Stimulated activated naive CD8-positive, alpha-beta T cell treated with anti-CD3 and anti-CD28 coated beads, Interleukin-15, Interleukin-2, amounts not matched to agents 100 ng/mL and 50 ng/mL, for 24 hours (primary cell): ENCODE data around the gene CAPNS2.
"Not testable (repeated sequence)": the region's sequence is repeated elsewhere in the genome, so short reads cannot be mapped to it uniquely, and the experiment has no call there.

ENCODE experiments used
- H3K27ac Mint-ChIP-seq: one replicate; pipeline ENCODE4 v1.8.0; 2021; ENCODE audit warnings: mild to moderate bottlenecking, mixed read lengths
- H3K27me3 Mint-ChIP-seq: one replicate; pipeline ENCODE4 v1.8.0; 2021; ENCODE audit warnings: mixed read lengths
- H3K36me3 Mint-ChIP-seq: one replicate; pipeline ENCODE4 v1.8.0; 2021; ENCODE audit warnings: low read depth, mixed read lengths
- H3K4me1 Mint-ChIP-seq: one replicate; pipeline ENCODE4 v1.8.0; 2021; ENCODE audit warnings: low read depth, mixed read lengths
- H3K4me3 Mint-ChIP-seq: one replicate; pipeline ENCODE4 v1.8.0; 2021; ENCODE audit warnings: mild to moderate bottlenecking, mixed read lengths
- H3K9me3 Mint-ChIP-seq: one replicate; pipeline ENCODE4 v1.8.0; 2021; ENCODE audit warnings: mixed read lengths

Gene CAPNS2

DNA sequence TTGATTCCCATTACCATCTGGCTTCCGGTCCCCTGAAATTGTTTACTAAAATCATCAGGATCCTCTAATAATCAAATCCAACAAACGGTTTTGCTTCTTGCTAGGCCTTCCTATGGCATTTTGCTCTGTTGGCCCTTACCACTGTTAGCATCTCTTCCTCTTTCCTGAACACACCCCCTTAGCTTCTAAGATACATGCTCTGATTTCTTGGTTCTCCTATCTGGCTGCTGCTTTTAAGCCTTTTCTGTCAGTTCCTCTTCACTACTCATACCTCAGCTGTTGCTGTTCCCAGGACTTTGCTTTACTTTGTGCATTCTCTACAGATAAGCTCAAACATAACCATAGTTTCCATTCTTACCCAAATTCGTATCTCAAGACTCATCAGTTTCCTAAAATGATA lies 11.4 kb downstream of the CAPNS2 start:
- no peak overlapping the region for H3K27ac Mint-ChIP-seq
- H3K9me3 Mint-ChIP-seq, result no peaks in the 10 kb centered on the region
- H3K27me3 Mint-ChIP-seq, result peaks cover 3% of the 10 kb centered on the region
- H3K4me3 Mint-ChIP-seq, result no peak overlapping the region
- no peaks in the 10 kb centered on the region for H3K36me3 Mint-ChIP-seq
- H3K4me1 Mint-ChIP-seq, result no peaks in the 10 kb centered on the region

GRCh38 chr16:55585631-55586030 lies 19.1 kb downstream of the CAPNS2 start:
- Mint-ChIP-seq H3K27ac (no peak overlapping the region), H3K9me3 (no peaks in the 10 kb centered on the region), H3K36me3 (no peaks in the 10 kb centered on the region), H3K4me1 (no peaks in the 10 kb centered on the region), H3K4me3 (no peak overlapping the region), H3K27me3 (no peaks in the 10 kb centered on the region)

DNA sequence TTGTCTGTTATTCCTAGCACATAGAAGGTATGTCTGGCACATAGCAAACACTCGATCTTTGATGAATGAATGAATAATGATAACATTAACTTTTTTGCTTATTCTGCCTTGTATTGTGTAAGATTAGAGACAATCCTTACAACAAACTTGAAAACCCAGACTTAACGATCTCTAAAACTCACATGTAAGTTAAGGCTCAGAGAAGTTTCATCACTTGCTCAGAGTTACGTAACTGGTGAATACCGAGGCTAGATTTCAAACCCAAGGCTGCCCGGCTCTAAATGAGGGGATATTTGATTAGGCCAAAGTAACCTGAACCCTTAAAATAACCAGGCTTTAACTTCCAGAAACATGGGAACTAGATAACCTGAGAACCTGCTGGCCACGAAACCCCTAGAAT lies 22.3 kb downstream of the CAPNS2 start:
- no peak overlapping the region for H3K4me3 Mint-ChIP-seq
- no peaks in the 10 kb centered on the region for H3K4me1 Mint-ChIP-seq
- H3K27me3 Mint-ChIP-seq, result peaks cover 14% of the 10 kb centered on the region
- no peak overlapping the region for H3K27ac Mint-ChIP-seq
- no peaks in the 10 kb centered on the region for H3K9me3 Mint-ChIP-seq
- no peaks in the 10 kb centered on the region for H3K36me3 Mint-ChIP-seq

- Mint-ChIP-seq H3K4me3 (no peak overlapping the region), H3K4me1 (no peaks in the 10 kb centered on the region), H3K27ac (no peak overlapping the region), H3K27me3 (peaks cover 24% of the 10 kb centered on the region), H3K36me3 (no peaks in the 10 kb centered on the region), H3K9me3 (no peaks in the 10 kb centered on the region)
Observed at GRCh38 chr16:55592306-55592705, 25.8 kb downstream of the CAPNS2 start.

GRCh38 chr16:55597928-55598327 lies 31.4 kb downstream of the CAPNS2 start:
- Mint-ChIP-seq H3K27me3 (peaks cover 15% of the 10 kb centered on the region), H3K4me1 (no peaks in the 10 kb centered on the region), H3K9me3 (no peaks in the 10 kb centered on the region), H3K36me3 (no peaks in the 10 kb centered on the region), H3K27ac (no peak overlapping the region), H3K4me3 (no peak overlapping the region)

GRCh38 chr16:55605754-55606336 lies 39.4 kb downstream of the CAPNS2 start:
- no peak overlapping the region for H3K4me3 Mint-ChIP-seq
- H3K36me3 Mint-ChIP-seq, result no peaks in the 10 kb centered on the region
- no peak overlapping the region for H3K27ac Mint-ChIP-seq
- no peaks in the 10 kb centered on the region for H3K4me1 Mint-ChIP-seq
- H3K9me3 Mint-ChIP-seq, result peaks cover 4% of the 10 kb centered on the region
- no peaks in the 10 kb centered on the region for H3K27me3 Mint-ChIP-seq

DNA sequence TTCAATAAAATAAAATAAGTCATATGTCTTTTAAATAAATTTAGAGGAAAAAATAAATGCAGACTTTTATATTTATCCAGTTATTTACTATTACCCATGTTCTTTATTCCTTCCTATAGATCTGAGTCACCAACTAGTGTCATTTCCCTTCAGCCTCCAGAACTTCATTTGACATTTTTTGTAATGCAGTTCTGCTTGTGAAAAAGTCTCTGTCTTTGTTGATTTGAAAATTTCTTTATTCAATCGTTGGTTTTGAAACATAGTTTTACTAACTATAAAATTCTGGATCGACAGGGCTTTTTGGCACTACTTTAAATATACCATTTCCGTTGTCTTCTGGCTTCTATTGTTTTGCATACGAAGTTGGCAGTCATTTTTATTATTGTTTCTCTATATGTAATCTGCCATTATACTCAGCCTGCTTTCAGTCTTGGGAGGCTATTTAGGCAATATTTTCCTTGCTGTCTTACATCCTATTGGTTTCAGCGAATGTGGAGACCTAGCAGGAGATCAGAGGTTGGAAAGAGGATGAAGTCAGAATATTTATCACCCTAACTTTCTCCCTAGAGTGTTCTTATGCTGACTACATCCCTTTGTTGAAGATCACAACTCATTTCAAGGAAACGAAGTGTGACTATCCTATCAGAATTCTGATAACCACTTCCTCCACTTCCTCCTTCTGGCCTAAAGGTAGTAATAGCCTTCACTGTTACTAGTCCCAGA lies 47.3 kb downstream of the CAPNS2 start:
- no peak overlapping the region for H3K4me3 Mint-ChIP-seq
- H3K36me3 Mint-ChIP-seq, result no peaks in the 10 kb centered on the region
- peaks cover 17% of the 10 kb centered on the region for H3K27me3 Mint-ChIP-seq
- H3K4me1 Mint-ChIP-seq, result no peaks in the 10 kb centered on the region
- H3K9me3 Mint-ChIP-seq, result peaks cover 3% of the 10 kb centered on the region
- no peak overlapping the region for H3K27ac Mint-ChIP-seq

DNA sequence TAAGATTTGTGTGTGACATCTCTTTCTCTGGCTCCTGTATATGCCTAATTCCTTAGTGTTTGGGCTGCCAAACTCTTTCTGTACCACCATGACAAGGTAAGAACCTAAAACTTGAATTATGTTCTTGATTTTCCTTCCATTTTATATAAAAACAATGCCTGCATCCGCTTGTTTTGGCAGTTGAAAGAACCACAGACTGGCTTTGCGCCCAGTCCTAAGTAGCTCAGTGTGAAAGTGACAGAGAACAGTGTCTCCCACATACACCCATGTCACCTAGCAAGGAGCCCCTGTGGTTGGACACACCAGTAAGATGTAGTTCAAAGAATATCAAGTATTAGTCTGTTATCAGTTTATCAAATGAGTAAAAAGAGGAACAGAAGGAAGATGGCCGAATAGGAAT lies 48.6 kb downstream of the CAPNS2 start:
- H3K4me3 Mint-ChIP-seq, result no peak overlapping the region
- H3K27me3 Mint-ChIP-seq, result peaks cover 17% of the 10 kb centered on the region
- H3K36me3 Mint-ChIP-seq, result no peaks in the 10 kb centered on the region
- H3K27ac Mint-ChIP-seq, result no peak overlapping the region
- no peaks in the 10 kb centered on the region for H3K9me3 Mint-ChIP-seq
- no peaks in the 10 kb centered on the region for H3K4me1 Mint-ChIP-seq

DNA sequence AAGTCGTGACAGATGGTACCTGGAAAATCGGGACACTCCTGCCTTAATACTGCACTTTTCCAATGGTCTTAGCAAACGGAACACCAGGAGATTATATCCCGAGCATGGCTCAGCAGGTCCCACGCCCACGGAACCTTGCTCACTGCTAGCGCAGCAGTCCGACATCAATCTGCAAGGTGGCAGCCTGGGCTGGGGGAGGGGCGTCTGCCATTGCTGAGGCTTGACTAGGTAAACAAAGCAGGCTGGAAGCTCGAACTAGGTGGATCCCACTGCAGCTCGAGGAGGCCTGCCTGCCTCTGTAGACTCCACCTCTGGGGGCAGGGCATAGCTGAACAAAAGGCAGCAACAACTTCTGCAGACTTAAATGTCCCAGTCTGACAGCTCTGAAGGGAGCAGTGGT lies 49.2 kb downstream of the CAPNS2 start:
- not testable (repeated sequence) for H3K4me1 Mint-ChIP-seq, H3K9me3 Mint-ChIP-seq, H3K4me3 Mint-ChIP-seq, H3K36me3 Mint-ChIP-seq, H3K27ac Mint-ChIP-seq
- peaks cover 17% of the 10 kb centered on the region for H3K27me3 Mint-ChIP-seq
